Uterus (tissue), 2 donors: ENCODE results near the gene NFATC1.

Experiments used
- CTCF ChIP-seq, 4 experiments: fragments of 200-600 bp in 2 of 4; fragments of 450-650 bp in 2 of 4; sonication (generic) in 2 of 4; IDR thresholded peaks; one replicate each; pipeline ENCODE4 v1.5.1; 2016 to 2019; ENCODE audit warnings: antibody characterized with exemption in 4 of 4, mild to moderate bottlenecking in 2 of 4, moderate library complexity in 1 of 4
- POLR2A ChIP-seq, 2 donors: fragments of 450-650 bp; IDR thresholded peaks; one replicate each; pipeline ENCODE4 v1.6.1; 2016; ENCODE audit warnings: antibody characterized with exemption in 2 of 2, mild to moderate bottlenecking in 1 of 2, moderate library complexity in 1 of 2

DNA sequence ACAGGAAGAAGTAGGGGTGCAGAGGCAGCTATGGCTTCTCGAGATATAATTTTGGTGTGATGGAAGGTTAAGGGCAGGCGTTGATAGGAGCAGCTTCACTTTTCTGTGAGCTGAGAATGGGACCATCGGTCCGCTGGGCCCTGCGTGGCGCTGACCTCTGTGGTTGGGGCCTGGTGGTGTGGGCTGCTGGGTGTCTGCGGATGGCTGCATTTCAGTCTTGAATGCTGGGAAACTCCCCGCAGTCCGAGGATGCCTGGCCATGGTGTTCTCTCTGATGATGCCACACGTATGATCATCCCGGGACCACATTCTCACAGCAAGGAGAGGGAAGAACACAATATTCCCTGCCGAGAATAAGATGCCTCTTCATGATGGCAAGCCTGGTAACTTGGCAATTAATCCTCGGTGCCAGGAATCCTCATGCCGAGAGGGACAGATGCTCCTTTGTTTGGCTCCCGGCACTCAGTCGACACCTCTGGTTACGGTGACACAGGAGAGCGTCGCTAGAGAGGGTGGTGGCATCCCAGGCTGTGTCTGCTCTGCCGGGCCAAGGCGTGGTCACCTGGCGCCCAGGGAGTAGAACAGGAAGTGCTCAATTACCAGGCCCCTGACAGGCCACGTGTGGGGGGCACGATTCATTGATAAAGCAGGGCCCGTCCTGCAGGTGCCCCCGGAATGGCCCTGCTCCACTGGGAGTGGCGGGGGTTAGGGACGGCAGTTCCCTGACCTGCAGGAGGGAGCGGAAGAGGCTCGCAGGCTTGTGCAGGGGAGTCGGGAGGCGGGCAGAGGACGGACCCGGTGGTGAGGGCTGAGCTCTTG is 164.5 kb downstream of the NFATC1 start:
- no peak for TF ChIP-seq CTCF (IDR thresholded peaks at IDR 0.05)
- TF ChIP-seq POLR2A (IDR thresholded peaks at IDR 0.05): no peak
